IPS-15b (cell line): ENCODE data around the gene LENG1.
A peak's percentile ranks its signal among the peaks of the same experiment; 100 is the strongest.
"Not testable (repeated sequence)": the region's sequence is repeated elsewhere in the genome, so short reads cannot be mapped to it uniquely, and the experiment has no call there.

Source experiments
- H3K27me3 ChIP-seq: one replicate; pipeline ENCODE4 v1.6.1; 2013; ENCODE audit warnings: low read length; ENCODE audit not compliant: control insufficient read depth, insufficient read depth
- H3K36me3 ChIP-seq: one replicate; pipeline ENCODE4 v1.6.1; 2013; ENCODE audit warnings: low read length; ENCODE audit not compliant: control insufficient read depth, insufficient read depth
- H3K4me1 ChIP-seq: one replicate; pipeline ENCODE4 v1.6.1; 2013; ENCODE audit warnings: mild to moderate bottlenecking, low read length; ENCODE audit not compliant: control insufficient read depth, insufficient read depth
- H3K4me3 ChIP-seq: one replicate; pipeline ENCODE4 v1.5.1; 2013; ENCODE audit warnings: low read depth, low read length
- H3K9ac ChIP-seq: one replicate; pipeline ENCODE4 v1.6.1; 2013; ENCODE audit warnings: low read depth, mild to moderate bottlenecking, low read length
- H3K9me3 ChIP-seq: one replicate; pipeline ENCODE4 v1.6.1; 2013; ENCODE audit warnings: mild to moderate bottlenecking, low read length; ENCODE audit not compliant: control insufficient read depth, insufficient read depth

The LENG1 gene

DNA sequence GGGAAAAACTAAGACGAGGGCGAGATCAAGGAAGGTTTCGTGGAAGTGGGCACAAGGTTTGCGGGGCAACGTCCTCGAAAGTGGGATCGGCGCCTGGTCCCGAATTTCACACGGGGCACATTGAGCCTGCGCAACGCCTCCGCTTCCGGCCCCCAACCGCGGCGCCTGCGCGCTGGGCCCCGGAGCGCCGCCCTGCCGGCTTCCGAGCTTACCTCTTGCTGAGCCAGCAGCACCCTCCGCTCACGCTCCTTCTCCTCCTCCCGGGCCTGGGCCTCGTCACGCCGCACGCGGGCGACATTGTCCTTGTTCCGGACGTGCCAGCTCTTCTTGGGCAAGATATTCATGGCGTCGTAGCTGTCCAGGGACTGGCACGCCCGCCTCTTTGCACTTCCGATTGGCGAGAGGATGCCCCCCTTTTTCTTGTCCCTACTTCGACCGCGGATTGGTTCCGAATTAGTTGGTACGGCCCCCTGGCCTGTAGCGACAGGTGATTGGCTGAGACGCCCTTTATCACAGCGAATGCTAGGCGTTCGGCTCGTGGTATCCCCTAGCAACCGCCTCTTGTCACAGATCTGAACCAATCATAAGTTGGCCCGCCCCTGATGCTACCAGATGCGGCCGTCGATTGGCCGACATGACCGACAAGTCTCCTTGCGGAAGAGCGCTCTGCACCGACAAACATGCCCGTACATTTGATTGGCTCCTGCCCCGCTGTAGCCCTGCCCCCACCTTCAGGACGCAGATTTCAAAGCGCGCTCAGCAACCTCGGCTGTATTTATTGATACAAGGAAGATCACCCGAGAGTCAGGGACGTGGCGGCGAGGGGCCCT lies at the start of gene LENG1:
TSS of gene LENG1 (minus strand) at position 370 of the 830 bp plus-strand sequence. CDS start at position 344, 26 bp downstream.
- H3K9ac ChIP-seq: peak within 1 kb of the TSS; percentile 81
- H3K27me3 ChIP-seq: peaks cover 4% of the 10 kb centered on the region
- peaks cover 25% of the 10 kb centered on the region for H3K36me3 ChIP-seq
- H3K9me3 ChIP-seq: no peaks in the 10 kb centered on the region
- H3K4me1 ChIP-seq: peaks cover 9% of the 10 kb centered on the region
- H3K4me3 ChIP-seq: peak within 1 kb of the TSS; percentile 92

DNA sequence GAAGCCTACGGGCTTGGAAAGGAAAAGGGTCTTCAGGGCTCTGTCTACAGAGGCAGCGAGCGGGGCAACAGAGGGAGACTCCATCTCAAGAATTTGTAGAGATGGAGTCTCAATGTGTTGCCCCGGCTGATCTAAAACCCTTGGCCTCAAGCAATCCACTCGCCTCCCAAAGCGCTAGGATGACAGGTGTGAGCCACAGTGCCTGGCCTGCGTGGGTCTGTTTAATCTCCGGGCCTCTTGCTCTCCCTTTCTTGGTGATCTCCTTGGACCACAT lies 49.2 kb upstream of the LENG1 start:
- peak overlapping the region; percentile 9 for H3K9ac ChIP-seq
- H3K4me1 ChIP-seq: peaks cover 9% of the 10 kb centered on the region
- peaks cover 47% of the 10 kb centered on the region for H3K36me3 ChIP-seq
- no peaks in the 10 kb centered on the region for H3K27me3 ChIP-seq
- no peak overlapping the region for H3K4me3 ChIP-seq
- no peaks in the 10 kb centered on the region for H3K9me3 ChIP-seq

DNA sequence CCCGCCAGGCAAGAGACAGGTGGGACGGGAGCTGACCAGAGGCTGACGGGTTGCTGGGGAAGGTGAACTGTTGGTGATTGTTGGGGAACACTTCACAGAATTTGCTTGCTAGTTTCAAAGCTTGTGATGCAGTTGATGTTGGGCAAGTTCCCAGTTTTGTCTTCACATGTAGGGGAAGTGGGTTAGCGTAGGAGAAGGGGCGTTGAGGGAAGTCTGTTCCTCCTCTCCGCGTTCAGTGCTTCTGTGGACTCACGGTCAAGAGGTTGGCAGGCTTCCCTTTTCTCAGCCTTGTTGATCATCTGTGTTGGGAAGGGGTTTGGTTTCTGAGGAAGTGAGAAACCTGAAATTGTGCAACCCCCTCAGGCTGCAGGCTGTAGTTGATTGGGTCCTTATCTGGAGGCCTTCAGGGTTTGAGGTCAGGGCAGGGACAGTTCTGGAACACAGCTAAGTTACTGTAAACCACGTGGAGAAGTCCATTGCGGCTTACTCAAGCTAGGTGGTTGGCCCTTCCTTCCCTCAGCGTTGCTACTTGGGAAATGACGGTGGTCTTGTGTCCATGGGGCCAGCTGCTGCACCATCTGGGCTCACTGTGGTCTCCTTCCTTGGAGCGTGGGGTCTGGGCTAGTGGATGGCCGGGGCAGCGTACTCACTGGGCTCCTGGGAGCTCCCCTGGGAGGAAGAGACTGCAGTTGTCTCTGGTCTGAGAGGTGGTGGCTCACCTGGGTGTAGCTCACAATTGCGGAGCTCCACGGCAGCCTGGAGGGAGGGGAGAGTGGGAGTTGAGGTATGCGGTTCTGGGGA lies 48.7 kb upstream of the LENG1 start:
- no peak overlapping the region for H3K4me3 ChIP-seq
- H3K4me1 ChIP-seq: peaks cover 13% of the 10 kb centered on the region

DNA sequence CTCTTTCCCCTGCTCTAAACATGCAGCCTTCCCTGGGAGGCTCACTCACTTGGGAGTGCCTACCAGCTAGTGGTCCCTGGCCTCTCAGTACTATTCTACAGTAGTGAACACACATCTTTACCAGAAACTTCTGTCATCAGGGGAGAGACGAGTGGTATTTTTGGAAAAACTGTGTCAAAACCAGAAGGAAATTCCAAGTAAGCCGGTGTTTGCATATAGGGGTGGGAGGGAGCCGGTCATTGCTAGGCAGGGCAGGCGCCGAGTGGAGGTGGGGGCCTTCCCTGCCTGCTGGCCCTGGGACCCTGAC lies 48.1 kb upstream of the LENG1 start:
- peaks cover 17% of the 10 kb centered on the region for H3K4me1 ChIP-seq
- H3K4me3 ChIP-seq: no peak overlapping the region
- no peaks in the 10 kb centered on the region for H3K9me3 ChIP-seq
- no peak overlapping the region for H3K9ac ChIP-seq
- H3K36me3 ChIP-seq: peaks cover 58% of the 10 kb centered on the region
- no peaks in the 10 kb centered on the region for H3K27me3 ChIP-seq

More for the DNA sequence above, 48.7 kb upstream of the LENG1 start:
- Histone ChIP-seq H3K9ac (peak overlapping the region; percentile 9), H3K27me3 (no peaks in the 10 kb centered on the region), H3K36me3 (peaks cover 52% of the 10 kb centered on the region), H3K9me3 (no peaks in the 10 kb centered on the region)

GRCh38 chr19:54207193-54207592 lies 47.7 kb upstream of the LENG1 start:
- H3K27me3 ChIP-seq, H3K9me3 ChIP-seq, H3K4me3 ChIP-seq, H3K9ac ChIP-seq: not testable (repeated sequence)
- Histone ChIP-seq H3K4me1 (peaks cover 17% of the 10 kb centered on the region), H3K36me3 (peaks cover 62% of the 10 kb centered on the region)

- H3K4me1 ChIP-seq: peaks cover 17% of the 10 kb centered on the region
Observed at GRCh38 chr19:54206831-54207177, 47.3 kb upstream of the LENG1 start.

DNA sequence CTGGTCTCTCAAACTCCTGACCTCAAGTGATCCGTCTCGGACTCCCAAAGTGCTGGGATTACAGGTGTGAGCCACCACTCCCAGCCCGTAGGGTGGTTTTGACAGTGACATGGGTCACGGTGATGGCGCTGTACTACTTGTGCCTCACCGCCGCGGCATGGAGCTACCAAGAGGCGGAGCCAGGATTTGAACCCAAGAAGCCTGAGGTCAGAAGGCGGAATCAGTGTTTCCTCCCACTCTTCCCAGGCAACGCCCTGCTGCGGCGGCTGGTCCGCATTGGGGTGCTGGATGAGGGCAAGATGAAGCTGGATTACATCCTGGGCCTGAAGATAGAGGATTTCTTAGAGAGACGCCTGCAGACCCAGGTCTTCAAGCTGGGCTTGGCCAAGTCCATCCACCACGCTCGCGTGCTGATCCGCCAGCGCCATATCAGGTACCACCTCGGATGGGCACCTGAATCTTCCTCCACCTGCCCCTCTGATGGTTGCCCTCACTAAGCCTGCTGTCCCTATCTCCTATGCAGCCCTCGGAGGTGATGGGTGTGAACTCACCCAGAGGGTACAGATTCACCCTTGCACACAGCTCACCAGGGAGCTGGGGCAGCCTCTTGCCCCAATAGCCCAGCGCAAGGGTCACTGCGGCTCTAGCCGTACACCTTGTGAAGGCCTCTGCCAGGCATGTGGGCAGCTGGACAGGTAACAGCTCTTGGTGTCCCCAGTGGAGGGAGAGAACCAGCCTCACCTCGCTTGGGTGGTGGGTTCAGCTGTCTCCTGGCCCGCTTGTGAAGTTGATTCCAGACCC lies 46.7 kb upstream of the LENG1 start:
- Histone ChIP-seq H3K4me1 (peaks cover 20% of the 10 kb centered on the region), H3K36me3 (peaks cover 69% of the 10 kb centered on the region), H3K9ac (no peak overlapping the region), H3K27me3 (no peaks in the 10 kb centered on the region), H3K4me3 (no peak overlapping the region), H3K9me3 (no peaks in the 10 kb centered on the region)

More at GRCh38 chr19:54206831-54207177, 47.3 kb upstream of the LENG1 start:
- no peak overlapping the region for H3K9ac ChIP-seq
- no peaks in the 10 kb centered on the region for H3K9me3 ChIP-seq
- H3K4me3 ChIP-seq: no peak overlapping the region
- H3K27me3 ChIP-seq: no peaks in the 10 kb centered on the region
- peaks cover 66% of the 10 kb centered on the region for H3K36me3 ChIP-seq

DNA sequence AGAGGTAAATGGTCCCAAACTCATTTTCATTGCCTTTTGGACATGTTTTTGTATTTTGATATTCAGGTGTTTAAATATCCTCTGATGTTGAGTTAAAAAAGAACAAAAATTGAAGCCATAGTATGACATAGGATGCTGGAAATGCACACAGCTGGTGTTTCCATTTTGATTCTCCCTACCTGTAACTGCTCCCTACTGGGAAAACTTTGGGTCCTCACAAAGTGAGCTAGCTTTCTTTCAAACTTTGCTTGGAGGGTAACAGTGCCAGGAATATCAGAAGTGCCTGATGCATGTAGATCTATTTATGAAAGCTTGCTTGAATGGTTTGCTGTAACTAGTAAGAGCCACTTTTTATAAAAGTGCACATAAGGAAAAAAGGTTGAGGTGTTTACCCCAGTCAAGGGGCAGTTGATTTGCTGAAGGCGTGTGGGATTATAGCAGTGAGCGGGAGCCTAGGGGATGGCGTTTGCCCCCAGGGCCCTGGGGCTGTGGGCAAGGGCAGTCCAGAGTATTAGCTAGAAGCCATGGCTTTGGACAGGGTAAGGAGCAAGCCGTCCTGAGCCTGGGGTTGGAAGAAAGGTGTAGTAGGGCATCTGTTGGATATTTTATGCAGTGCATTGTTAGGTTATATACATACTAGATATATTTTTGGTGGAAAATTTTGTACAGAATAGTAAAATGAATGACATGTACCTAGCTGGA lies 45.4 kb upstream of the LENG1 start:
- Histone ChIP-seq H3K36me3 (peaks cover 71% of the 10 kb centered on the region), H3K9ac (no peak overlapping the region)

GRCh38 chr19:54203151-54203611 lies 43.7 kb upstream of the LENG1 start:
- Histone ChIP-seq H3K4me3 (peak overlapping the region; percentile 96), H3K4me1 (peaks cover 20% of the 10 kb centered on the region), H3K27me3 (no peaks in the 10 kb centered on the region), H3K9ac (peak overlapping the region; percentile 62), H3K9me3 (no peaks in the 10 kb centered on the region), H3K36me3 (peaks cover 68% of the 10 kb centered on the region)

More for the DNA sequence above, 45.4 kb upstream of the LENG1 start:
- Histone ChIP-seq H3K4me1 (peaks cover 20% of the 10 kb centered on the region), H3K4me3 (peak overlapping the region; percentile 12), H3K9me3 (no peaks in the 10 kb centered on the region), H3K27me3 (no peaks in the 10 kb centered on the region)

GRCh38 chr19:54201980-54202379 lies 42.5 kb upstream of the LENG1 start:
- H3K27me3 ChIP-seq: no peaks in the 10 kb centered on the region
- H3K4me1 ChIP-seq: peaks cover 20% of the 10 kb centered on the region
- H3K9me3 ChIP-seq: no peaks in the 10 kb centered on the region
- H3K36me3 ChIP-seq: peaks cover 56% of the 10 kb centered on the region
- peak overlapping the region; percentile 99 for H3K9ac ChIP-seq
- peak overlapping the region; percentile 96 for H3K4me3 ChIP-seq

DNA sequence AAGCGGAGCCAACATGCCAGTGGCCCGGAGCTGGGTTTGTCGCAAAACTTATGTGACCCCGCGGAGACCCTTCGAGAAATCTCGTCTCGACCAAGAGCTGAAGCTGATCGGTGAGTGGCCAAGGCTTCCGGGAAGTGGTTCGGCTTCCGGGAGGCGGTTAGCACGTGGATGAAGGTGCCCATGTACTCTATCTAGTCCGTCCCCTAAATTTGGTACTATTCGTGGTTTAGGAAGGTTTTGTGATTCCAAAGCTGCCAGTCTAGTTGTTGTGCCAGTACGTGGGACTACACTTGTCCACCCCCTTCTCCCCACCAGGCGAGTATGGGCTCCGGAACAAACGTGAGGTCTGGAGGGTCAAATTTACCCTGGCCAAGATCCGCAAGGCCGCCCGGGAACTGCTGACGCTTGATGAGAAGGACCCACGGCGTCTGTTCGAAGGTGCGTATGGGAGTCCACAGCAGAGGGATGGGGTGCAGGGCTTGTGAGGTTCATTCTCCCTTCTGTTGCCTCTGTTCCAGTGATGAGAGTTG lies 41.7 kb upstream of the LENG1 start:
- peaks cover 16% of the 10 kb centered on the region for H3K4me1 ChIP-seq
- H3K9ac ChIP-seq: peak overlapping the region; percentile 99
- no peaks in the 10 kb centered on the region for H3K9me3 ChIP-seq
- peak overlapping the region; percentile 96 for H3K4me3 ChIP-seq
- H3K36me3 ChIP-seq: peaks cover 49% of the 10 kb centered on the region
- no peaks in the 10 kb centered on the region for H3K27me3 ChIP-seq
